Midbrain (tissue), 1 donor: ENCODE data around the gene ATG2B.
"Not testable (repeated sequence)": the region's sequence is repeated elsewhere in the genome, so short reads cannot be mapped to it uniquely, and the experiment has no call there.

Experiments used
- DNase-seq: peaks from one replicate; lab custom pipeline; 2025; lab: John Stamatoyannopoulos, UW

The ATG2B gene

GRCh38 chr14:96252323-96252998 lies 110.7 kb downstream of the ATG2B start:
- no peak for DNase-seq

GRCh38 chr14:96251656-96252155 lies 111.4 kb downstream of the ATG2B start:
- no peak for DNase-seq

- no peak for DNase-seq
These were observed 112.7 kb downstream of the ATG2B start for GRCh38 chr14:96250485-96250884.

GRCh38 chr14:96249029-96249428 lies 114.1 kb downstream of the ATG2B start:
- no peak for DNase-seq

- no peak for DNase-seq
These were observed 116.1 kb downstream of the ATG2B start for GRCh38 chr14:96247031-96247430.

GRCh38 chr14:96246539-96246847 lies 116.6 kb downstream of the ATG2B start:
- DNase-seq, result no peak

- DNase-seq, result no peak
These were observed 117.2 kb downstream of the ATG2B start for GRCh38 chr14:96245710-96246538.

- DNase-seq, result not testable (repeated sequence)
These were observed 118.1 kb downstream of the ATG2B start for GRCh38 chr14:96245074-96245473.

GRCh38 chr14:96243785-96244184 lies 119.4 kb downstream of the ATG2B start:
- DNase-seq, result no peak

GRCh38 chr14:96242126-96242525 lies 121.0 kb downstream of the ATG2B start:
- DNase-seq, result no peak

GRCh38 chr14:96240641-96241040 lies 122.5 kb downstream of the ATG2B start:
- no peak for DNase-seq

GRCh38 chr14:96239711-96240141 lies 123.4 kb downstream of the ATG2B start:
- DNase-seq, result no peak

- no peak for DNase-seq
These were observed 124.4 kb downstream of the ATG2B start for GRCh38 chr14:96238676-96239265.

GRCh38 chr14:96237641-96238040 lies 125.5 kb downstream of the ATG2B start:
- DNase-seq, result no peak

- no peak for DNase-seq
These were observed 127.7 kb downstream of the ATG2B start for GRCh38 chr14:96235426-96235825.

GRCh38 chr14:96233661-96234060 lies 129.5 kb downstream of the ATG2B start:
- DNase-seq, result no peak

GRCh38 chr14:96232506-96232905 lies 130.6 kb downstream of the ATG2B start:
- no peak for DNase-seq

- DNase-seq, result no peak
These were observed 131.5 kb downstream of the ATG2B start for GRCh38 chr14:96231526-96232130.

GRCh38 chr14:96231056-96231455 lies 132.1 kb downstream of the ATG2B start:
- no peak for DNase-seq

GRCh38 chr14:96229315-96229714 lies 133.8 kb downstream of the ATG2B start:
- no peak for DNase-seq
